T-helper 17 cell (primary cell): ENCODE results near the gene KSR2. TPM values are rescaled to one million over a fixed set of nuclear protein-coding genes. Genes with fewer than 3 reads are reported as not detected.
"Not testable (repeated sequence)": the region's sequence is repeated elsewhere in the genome, so short reads cannot be mapped to it uniquely, and the experiment has no call there.

Experiments
- ATAC-seq: fragments of 150-1000 bp; cut with Tn5 transposase; 2 replicates; pipeline ENCODE4 v1.10.0; 2021; ENCODE audit warnings: mild to moderate bottlenecking, moderate library complexity
- DNase-seq, 3 donors: peaks; one replicate each; pipeline versions ENCODE4 v3.0.0 to v3.0.0-alpha.2; 2020 to 2021
- H3K9me3 ChIP-seq: one replicate; pipeline ENCODE4 v1.7.0; 2013; ENCODE audit warnings: low read length, mild to moderate bottlenecking; ENCODE audit not compliant: control insufficient read depth, poor library complexity, severe bottlenecking
- H3K27ac Mint-ChIP-seq: one replicate; pipeline ENCODE4 v1.8.0; 2022; ENCODE audit warnings: mild to moderate bottlenecking, moderate library complexity, mixed read lengths
- H3K27me3 Mint-ChIP-seq: one replicate; pipeline ENCODE4 v1.8.0; 2022; ENCODE audit warnings: mixed read lengths
- H3K36me3 Mint-ChIP-seq: one replicate; pipeline ENCODE4 v1.8.0; 2022; ENCODE audit warnings: low read depth, mixed read lengths
- H3K4me1 Mint-ChIP-seq: one replicate; pipeline ENCODE4 v1.8.0; 2022; ENCODE audit warnings: mild to moderate bottlenecking, mixed read lengths
- H3K4me3 Mint-ChIP-seq: one replicate; pipeline ENCODE4 v1.8.0; 2022; ENCODE audit warnings: mild to moderate bottlenecking, moderate library complexity, mixed read lengths
- total RNA-seq, 4 donors: library from RNA in 2 of 4; stranded (reverse) in 2 of 4; gene quantifications; one replicate each; pipeline ENCODE4 v1.2.3 and lab custom pipeline; 2022 to 2026

Gene KSR2
- total RNA-seq, 2 donors from 2014 or later: 0.05 to 0.10 TPM

GRCh38 chr12:117857632-117858612 is 110.9 kb downstream of the KSR2 start:
- DNase-seq: peak in 1 of 3 donors; percentile 22
- ATAC-seq: peak; percentile 71
- Mint-ChIP-seq H3K36me3 (no peaks in the 10 kb centered on the region), H3K27me3 (peaks cover 22% of the 10 kb centered on the region), H3K4me3 (no peak overlapping the region), H3K27ac (no peak overlapping the region), H3K4me1 (no peaks in the 10 kb centered on the region)
- H3K9me3 ChIP-seq: no peaks in the 10 kb centered on the region

GRCh38 chr12:117857139-117857538 is 111.7 kb downstream of the KSR2 start:
- H3K36me3 Mint-ChIP-seq, H3K4me3 Mint-ChIP-seq, H3K4me1 Mint-ChIP-seq, H3K9me3 ChIP-seq, ATAC-seq, H3K27ac Mint-ChIP-seq, DNase-seq: not testable (repeated sequence)
- H3K27me3 Mint-ChIP-seq: peaks cover 18% of the 10 kb centered on the region

- Mint-ChIP-seq H3K4me3 (no peak overlapping the region), H3K27ac (no peak overlapping the region), H3K4me1 (peaks cover 1% of the 10 kb centered on the region), H3K27me3 (peaks cover 24% of the 10 kb centered on the region), H3K36me3 (no peaks in the 10 kb centered on the region)
- no peak for ATAC-seq
- DNase-seq: no peak
- H3K9me3 ChIP-seq: no peaks in the 10 kb centered on the region
Observed at GRCh38 chr12:117855165-117855564, 113.6 kb downstream of the KSR2 start.

GRCh38 chr12:117854339-117855012 is 114.3 kb downstream of the KSR2 start:
- no peak overlapping the region for H3K27ac Mint-ChIP-seq
- H3K4me1 Mint-ChIP-seq: peaks cover 3% of the 10 kb centered on the region
- no peaks in the 10 kb centered on the region for H3K9me3 ChIP-seq
- peak; percentile 58 for ATAC-seq
- H3K4me3 Mint-ChIP-seq: no peak overlapping the region
- peaks cover under 1% of the 10 kb centered on the region for H3K36me3 Mint-ChIP-seq
- DNase-seq: peak in 1 of 3 donors; percentile 28
- H3K27me3 Mint-ChIP-seq: peaks cover 27% of the 10 kb centered on the region

DNA sequence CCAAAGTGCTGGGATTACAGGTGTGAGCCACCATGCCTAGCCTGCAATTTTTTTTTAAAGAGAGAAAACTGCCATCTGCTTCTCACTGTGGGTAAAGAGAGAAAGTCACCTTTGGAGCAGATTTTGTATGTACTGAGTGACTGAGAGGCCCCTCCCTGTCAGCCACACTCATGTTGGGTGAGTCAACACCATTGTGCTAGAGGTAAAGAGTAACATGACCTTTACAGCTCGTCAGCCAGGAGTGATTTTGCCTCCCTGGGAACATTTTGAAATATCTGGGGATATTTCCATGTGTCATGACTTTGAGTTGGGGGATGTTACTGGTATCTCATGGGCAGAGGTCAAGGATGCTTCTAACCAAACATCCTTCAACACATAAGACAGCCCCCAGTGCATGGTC is 115.2 kb downstream of the KSR2 start:
- H3K27me3 Mint-ChIP-seq: peaks cover 36% of the 10 kb centered on the region
- no peaks in the 10 kb centered on the region for H3K9me3 ChIP-seq
- DNase-seq (no peak), ATAC-seq (no peak)
- H3K4me3 Mint-ChIP-seq: no peak overlapping the region
- H3K36me3 Mint-ChIP-seq: peaks cover 2% of the 10 kb centered on the region
- H3K4me1 Mint-ChIP-seq: peaks cover 3% of the 10 kb centered on the region
- no peak overlapping the region for H3K27ac Mint-ChIP-seq

GRCh38 chr12:117850048-117850447 is 118.7 kb downstream of the KSR2 start:
- no peak for ATAC-seq
- no peak for DNase-seq
- H3K4me1 Mint-ChIP-seq: peaks cover 4% of the 10 kb centered on the region
- H3K36me3 Mint-ChIP-seq: peaks cover 4% of the 10 kb centered on the region
- no peak overlapping the region for H3K4me3 Mint-ChIP-seq
- H3K27ac Mint-ChIP-seq: no peak overlapping the region
- H3K9me3 ChIP-seq: no peaks in the 10 kb centered on the region
- H3K27me3 Mint-ChIP-seq: peaks cover 39% of the 10 kb centered on the region

GRCh38 chr12:117847371-117847770 is 121.4 kb downstream of the KSR2 start:
- no peaks in the 10 kb centered on the region for H3K9me3 ChIP-seq
- H3K4me1 Mint-ChIP-seq: peaks cover 4% of the 10 kb centered on the region
- peaks cover 53% of the 10 kb centered on the region for H3K27me3 Mint-ChIP-seq
- DNase-seq: no peak
- ATAC-seq: no peak
- H3K4me3 Mint-ChIP-seq: no peak overlapping the region
- H3K36me3 Mint-ChIP-seq: peaks cover 6% of the 10 kb centered on the region
- no peak overlapping the region for H3K27ac Mint-ChIP-seq

GRCh38 chr12:117845271-117845904 is 123.4 kb downstream of the KSR2 start:
- no peak overlapping the region for H3K4me3 Mint-ChIP-seq

GRCh38 chr12:117844114-117844830 is 124.5 kb downstream of the KSR2 start:
- ATAC-seq (no peak), DNase-seq (no peak)
- H3K4me3 Mint-ChIP-seq: no peak overlapping the region
- H3K9me3 ChIP-seq: no peaks in the 10 kb centered on the region
- H3K27me3 Mint-ChIP-seq: peaks cover 55% of the 10 kb centered on the region
- H3K4me1 Mint-ChIP-seq: peaks cover 2% of the 10 kb centered on the region
- H3K36me3 Mint-ChIP-seq: peaks cover 4% of the 10 kb centered on the region
- H3K27ac Mint-ChIP-seq: no peak overlapping the region

More at GRCh38 chr12:117845271-117845904, 123.4 kb downstream of the KSR2 start:
- no peak for DNase-seq
- H3K9me3 ChIP-seq: no peaks in the 10 kb centered on the region
- no peak for ATAC-seq
- peaks cover 4% of the 10 kb centered on the region for H3K4me1 Mint-ChIP-seq
- peaks cover 61% of the 10 kb centered on the region for H3K27me3 Mint-ChIP-seq
- H3K36me3 Mint-ChIP-seq: peaks cover 6% of the 10 kb centered on the region
- H3K27ac Mint-ChIP-seq: no peak overlapping the region

DNA sequence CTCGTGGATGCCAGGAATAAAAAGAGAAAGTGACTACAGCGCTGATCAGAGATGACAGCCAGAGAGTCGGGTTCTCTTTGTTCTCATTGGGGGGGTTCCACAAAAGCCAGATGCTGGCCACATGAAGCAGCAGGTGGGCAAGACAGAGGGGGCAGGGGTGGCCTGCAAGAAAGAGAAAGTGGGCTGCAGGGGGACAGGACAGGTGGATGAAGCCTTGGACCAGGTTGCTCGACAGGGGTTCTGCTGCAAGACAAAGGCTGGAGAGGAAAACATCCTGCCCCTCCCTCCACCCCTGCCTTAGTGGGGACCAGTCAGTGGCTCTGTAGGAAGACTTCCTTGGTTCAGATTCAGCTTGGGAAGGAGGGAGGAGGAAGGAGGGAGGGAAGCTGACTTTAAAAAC is 126.2 kb downstream of the KSR2 start:
- ATAC-seq: no peak
- no peak for DNase-seq
- H3K4me1 Mint-ChIP-seq: no peaks in the 10 kb centered on the region
- H3K36me3 Mint-ChIP-seq: peaks cover 2% of the 10 kb centered on the region
- H3K27me3 Mint-ChIP-seq: peaks cover 49% of the 10 kb centered on the region
- no peaks in the 10 kb centered on the region for H3K9me3 ChIP-seq
- H3K27ac Mint-ChIP-seq: no peak overlapping the region
- no peak overlapping the region for H3K4me3 Mint-ChIP-seq

DNA sequence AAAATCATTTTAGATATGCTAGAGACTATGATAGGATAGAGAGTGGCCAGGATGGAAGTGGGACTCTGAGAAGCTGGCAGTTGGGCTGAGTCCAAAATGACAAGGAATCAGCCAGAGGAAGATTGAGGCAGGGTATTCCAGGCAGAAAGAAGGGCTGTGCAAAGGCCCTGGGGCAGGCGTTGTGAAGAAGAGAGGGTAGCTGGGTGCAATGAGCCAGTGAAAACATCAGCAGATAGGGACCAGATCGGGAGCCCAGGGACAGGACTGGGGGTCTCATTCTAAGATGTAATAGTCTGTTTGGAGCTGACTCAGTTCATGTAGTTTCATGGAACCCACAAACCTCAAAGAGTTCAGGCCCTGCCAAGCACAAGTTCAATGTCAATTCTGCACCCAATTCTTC is 126.6 kb downstream of the KSR2 start:
- no peaks in the 10 kb centered on the region for H3K9me3 ChIP-seq
- no peak overlapping the region for H3K27ac Mint-ChIP-seq
- H3K27me3 Mint-ChIP-seq: peaks cover 51% of the 10 kb centered on the region
- ATAC-seq (no peak), DNase-seq (no peak)
- H3K4me1 Mint-ChIP-seq: peaks cover 3% of the 10 kb centered on the region
- H3K4me3 Mint-ChIP-seq: no peak overlapping the region
- H3K36me3 Mint-ChIP-seq: peaks cover 2% of the 10 kb centered on the region

- H3K9me3 ChIP-seq: no peaks in the 10 kb centered on the region
- Mint-ChIP-seq H3K4me1 (peaks cover 7% of the 10 kb centered on the region), H3K27me3 (peaks cover 50% of the 10 kb centered on the region), H3K27ac (peak overlapping the region; percentile 59), H3K4me3 (no peak overlapping the region), H3K36me3 (no peaks in the 10 kb centered on the region)
- DNase-seq (no peak), ATAC-seq (no peak)
Observed at GRCh38 chr12:117837737-117838050, 131.1 kb downstream of the KSR2 start.
